Measurements from ENCODE around the gene C14orf132.

The C14orf132 gene

DNA sequence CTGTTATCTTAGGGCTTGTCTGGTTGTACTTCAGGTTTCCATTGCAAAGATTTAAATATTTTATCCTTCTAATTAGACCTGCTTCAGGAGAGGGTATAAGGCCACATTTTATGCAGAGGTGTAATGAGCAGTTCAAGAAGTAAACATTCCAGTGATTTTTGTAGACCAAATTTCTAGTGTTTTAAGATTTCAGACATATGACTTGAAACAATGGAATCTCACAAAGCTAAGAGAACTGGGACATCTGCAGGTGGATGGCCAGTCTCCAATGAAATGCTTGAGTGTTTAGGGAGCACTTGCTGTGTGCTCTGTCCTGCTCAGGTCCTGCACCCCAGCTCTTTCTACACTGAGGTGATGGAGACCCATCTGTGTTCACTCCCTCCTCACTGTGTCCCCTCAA, 7.9 kb downstream of the C14orf132 start:
- no peak for TF ChIP-seq POLR2AphosphoS5 (IDR thresholded peaks at IDR 0.05; ENCODE audit: low read depth, low read length)
- TF ChIP-seq SIN3A (IDR thresholded peaks at IDR 0.05; ENCODE audit: borderline replicate concordance, insufficient read depth, low read length), result no peak
- TF ChIP-seq, protein P1, sequence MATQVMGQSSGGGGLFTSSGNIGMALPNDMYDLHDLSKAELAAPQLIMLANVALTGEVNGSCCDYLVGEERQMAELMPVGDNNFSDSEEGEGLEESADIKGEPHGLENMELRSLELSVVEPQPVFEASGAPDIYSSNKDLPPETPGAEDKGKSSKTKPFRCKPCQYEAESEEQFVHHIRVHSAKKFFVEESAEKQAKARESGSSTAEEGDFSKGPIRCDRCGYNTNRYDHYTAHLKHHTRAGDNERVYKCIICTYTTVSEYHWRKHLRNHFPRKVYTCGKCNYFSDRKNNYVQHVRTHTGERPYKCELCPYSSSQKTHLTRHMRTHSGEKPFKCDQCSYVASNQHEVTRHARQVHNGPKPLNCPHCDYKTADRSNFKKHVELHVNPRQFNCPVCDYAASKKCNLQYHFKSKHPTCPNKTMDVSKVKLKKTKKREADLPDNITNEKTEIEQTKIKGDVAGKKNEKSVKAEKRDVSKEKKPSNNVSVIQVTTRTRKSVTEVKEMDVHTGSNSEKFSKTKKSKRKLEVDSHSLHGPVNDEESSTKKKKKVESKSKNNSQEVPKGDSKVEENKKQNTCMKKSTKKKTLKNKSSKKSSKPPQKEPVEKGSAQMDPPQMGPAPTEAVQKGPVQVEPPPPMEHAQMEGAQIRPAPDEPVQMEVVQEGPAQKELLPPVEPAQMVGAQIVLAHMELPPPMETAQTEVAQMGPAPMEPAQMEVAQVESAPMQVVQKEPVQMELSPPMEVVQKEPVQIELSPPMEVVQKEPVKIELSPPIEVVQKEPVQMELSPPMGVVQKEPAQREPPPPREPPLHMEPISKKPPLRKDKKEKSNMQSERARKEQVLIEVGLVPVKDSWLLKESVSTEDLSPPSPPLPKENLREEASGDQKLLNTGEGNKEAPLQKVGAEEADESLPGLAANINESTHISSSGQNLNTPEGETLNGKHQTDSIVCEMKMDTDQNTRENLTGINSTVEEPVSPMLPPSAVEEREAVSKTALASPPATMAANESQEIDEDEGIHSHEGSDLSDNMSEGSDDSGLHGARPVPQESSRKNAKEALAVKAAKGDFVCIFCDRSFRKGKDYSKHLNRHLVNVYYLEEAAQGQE (IDR thresholded peaks at IDR 0.05; ENCODE audit: insufficient read depth in 1 of 2, low read depth in 2 of 2, low read length in 2 of 2), result no peak
- no peak for TF ChIP-seq TAF1 (IDR thresholded peaks at IDR 0.05; ENCODE audit: borderline replicate concordance, insufficient read depth, low read length)
- no peak for TF ChIP-seq FOXP2 (optimal IDR thresholded peaks at IDR 0.05; ENCODE audit: borderline replicate concordance, extremely low read depth, extremely low read length, insufficient read depth)

DNA sequence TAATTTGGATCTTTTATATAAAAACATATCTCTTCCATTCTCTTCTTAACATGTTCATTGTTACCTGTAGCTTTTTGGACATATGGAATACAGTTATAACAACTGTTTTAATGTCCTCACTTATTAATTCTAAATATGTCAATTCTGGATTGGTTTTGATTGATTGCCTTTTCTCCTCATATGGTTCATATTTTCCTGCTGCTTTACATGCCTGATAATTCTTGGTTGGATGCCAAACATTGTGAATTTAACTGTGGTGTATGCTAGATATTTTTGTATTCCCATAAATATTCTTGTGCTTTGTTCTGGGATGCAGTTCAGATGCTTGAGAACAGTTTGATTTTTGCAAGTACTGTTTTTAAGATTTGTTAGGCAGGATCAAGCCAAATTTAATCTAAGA, 10.8 kb downstream of the C14orf132 start:
- TF ChIP-seq, protein P1 (IDR thresholded peaks at IDR 0.05; ENCODE audit: insufficient read depth in 1 of 2, low read depth in 2 of 2, low read length in 2 of 2), result no peak
- TF ChIP-seq TAF1 (IDR thresholded peaks at IDR 0.05; ENCODE audit: borderline replicate concordance, insufficient read depth, low read length) (no peak), POLR2AphosphoS5 (IDR thresholded peaks at IDR 0.05; ENCODE audit: low read depth, low read length) (no peak), FOXP2 (optimal IDR thresholded peaks at IDR 0.05; ENCODE audit: borderline replicate concordance, extremely low read depth, extremely low read length, insufficient read depth) (no peak), SIN3A (IDR thresholded peaks at IDR 0.05; ENCODE audit: borderline replicate concordance, insufficient read depth, low read length) (no peak)

DNA sequence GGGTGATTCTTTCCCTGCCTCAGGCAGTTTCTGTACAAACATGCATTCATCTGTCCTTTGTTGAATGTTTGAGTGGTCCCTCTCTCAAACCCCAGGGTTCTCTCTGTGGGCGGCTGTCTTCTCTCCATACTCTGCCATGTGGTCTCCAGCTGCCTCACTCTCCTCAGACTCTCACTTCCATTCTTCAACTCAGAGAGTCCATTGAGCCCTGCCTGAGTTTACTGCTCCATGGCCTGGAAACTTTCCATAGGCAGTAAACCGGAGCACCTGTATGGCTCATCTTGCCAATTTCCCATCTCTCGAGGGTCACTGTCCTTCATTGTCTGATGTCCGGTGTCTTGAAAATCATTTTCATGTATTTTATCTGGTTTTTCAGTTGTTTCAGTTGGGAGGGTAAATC, 11.3 kb downstream of the C14orf132 start:
- TF ChIP-seq SIN3A (IDR thresholded peaks at IDR 0.05; ENCODE audit: borderline replicate concordance, insufficient read depth, low read length) (no peak), POLR2AphosphoS5 (IDR thresholded peaks at IDR 0.05; ENCODE audit: low read depth, low read length) (no peak), TAF1 (IDR thresholded peaks at IDR 0.05; ENCODE audit: borderline replicate concordance, insufficient read depth, low read length) (no peak), FOXP2 (optimal IDR thresholded peaks at IDR 0.05; ENCODE audit: borderline replicate concordance, extremely low read depth, extremely low read length, insufficient read depth) (no peak)
- TF ChIP-seq, protein P1 (IDR thresholded peaks at IDR 0.05; ENCODE audit: insufficient read depth in 1 of 2, low read depth in 2 of 2, low read length in 2 of 2), result no peak

DNA sequence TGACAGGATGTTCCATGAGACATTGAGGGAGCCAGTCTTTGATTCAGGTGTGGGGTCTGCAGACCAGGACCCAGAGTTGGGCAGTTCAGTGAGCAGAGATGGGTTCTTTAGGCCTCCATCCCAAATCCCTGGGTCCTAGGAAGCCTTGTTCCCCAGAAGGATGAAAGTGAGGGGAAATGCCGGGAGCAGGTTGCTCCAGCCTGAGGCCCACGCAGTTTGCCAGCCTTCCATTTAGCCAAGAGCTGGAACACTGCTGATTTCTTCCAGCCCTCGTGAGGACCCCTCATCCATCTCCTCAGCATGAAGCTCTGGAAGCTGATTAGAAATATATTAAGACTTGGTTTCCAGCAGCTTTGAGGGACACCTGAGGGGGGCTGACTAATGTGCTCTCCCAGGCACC, 12.1 kb downstream of the C14orf132 start:
- TF ChIP-seq POLR2AphosphoS5 (IDR thresholded peaks at IDR 0.05; ENCODE audit: low read depth, low read length), result no peak
- TF ChIP-seq, protein P1 (IDR thresholded peaks at IDR 0.05; ENCODE audit: insufficient read depth in 1 of 2, low read depth in 2 of 2, low read length in 2 of 2), result no peak
- no peak for TF ChIP-seq FOXP2 (optimal IDR thresholded peaks at IDR 0.05; ENCODE audit: borderline replicate concordance, extremely low read depth, extremely low read length, insufficient read depth)
- no peak for TF ChIP-seq TAF1 (IDR thresholded peaks at IDR 0.05; ENCODE audit: borderline replicate concordance, insufficient read depth, low read length)
- no peak for TF ChIP-seq SIN3A (IDR thresholded peaks at IDR 0.05; ENCODE audit: borderline replicate concordance, insufficient read depth, low read length)
